Measurements from ENCODE around the gene VIPR2.

DNA sequence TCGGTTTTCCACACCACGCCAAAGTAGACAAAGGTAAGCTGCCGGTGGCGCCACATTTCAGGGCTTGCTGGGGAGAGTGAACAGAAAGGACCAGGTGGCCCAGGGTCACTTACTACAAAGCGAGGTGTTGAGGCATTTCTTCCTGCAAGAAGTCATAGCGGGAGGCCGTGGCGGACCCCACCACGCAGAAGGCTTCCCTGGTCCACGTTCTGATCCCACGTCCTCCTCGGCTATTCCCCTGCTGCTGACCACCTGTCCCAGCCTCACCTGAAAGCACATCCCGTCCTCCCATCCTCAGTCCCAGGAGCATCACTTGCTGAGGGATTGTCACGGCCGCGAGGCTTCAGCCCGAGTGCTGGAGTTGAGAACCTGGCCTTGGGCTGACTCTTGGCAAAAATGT is 149.2 kb downstream of the VIPR2 start:
- TF ChIP-seq POLR2AphosphoS5 (IDR thresholded peaks at IDR 0.05) = no peak
- TF ChIP-seq, protein P1, sequence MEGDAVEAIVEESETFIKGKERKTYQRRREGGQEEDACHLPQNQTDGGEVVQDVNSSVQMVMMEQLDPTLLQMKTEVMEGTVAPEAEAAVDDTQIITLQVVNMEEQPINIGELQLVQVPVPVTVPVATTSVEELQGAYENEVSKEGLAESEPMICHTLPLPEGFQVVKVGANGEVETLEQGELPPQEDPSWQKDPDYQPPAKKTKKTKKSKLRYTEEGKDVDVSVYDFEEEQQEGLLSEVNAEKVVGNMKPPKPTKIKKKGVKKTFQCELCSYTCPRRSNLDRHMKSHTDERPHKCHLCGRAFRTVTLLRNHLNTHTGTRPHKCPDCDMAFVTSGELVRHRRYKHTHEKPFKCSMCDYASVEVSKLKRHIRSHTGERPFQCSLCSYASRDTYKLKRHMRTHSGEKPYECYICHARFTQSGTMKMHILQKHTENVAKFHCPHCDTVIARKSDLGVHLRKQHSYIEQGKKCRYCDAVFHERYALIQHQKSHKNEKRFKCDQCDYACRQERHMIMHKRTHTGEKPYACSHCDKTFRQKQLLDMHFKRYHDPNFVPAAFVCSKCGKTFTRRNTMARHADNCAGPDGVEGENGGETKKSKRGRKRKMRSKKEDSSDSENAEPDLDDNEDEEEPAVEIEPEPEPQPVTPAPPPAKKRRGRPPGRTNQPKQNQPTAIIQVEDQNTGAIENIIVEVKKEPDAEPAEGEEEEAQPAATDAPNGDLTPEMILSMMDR (IDR thresholded peaks at IDR 0.05) = no peak
